OCI-LY1 (cell line): Measurements from ENCODE around the gene IFITM5.

Experiments used
- CTCF ChIP-seq: fragments of 200-600 bp; sonication (generic), shearing (Covaris generic); IDR thresholded peaks from 2 replicates; pipeline ENCODE4 v1.5.1; 2017; ENCODE audit warnings: mild to moderate bottlenecking, antibody characterized with exemption, low read length, moderate library complexity, mixed read lengths
- EZH2 ChIP-seq: fragments of 200-600 bp; sonication (generic), shearing (Covaris generic); IDR thresholded peaks from 2 replicates; pipeline ENCODE4 v1.8.0; 2017; ENCODE audit warnings: borderline replicate concordance, mixed run types, mild to moderate bottlenecking, antibody characterized with exemption, low read length, moderate library complexity, mixed read lengths

GRCh38 chr11:261624-262023 lies 37.7 kb downstream of the IFITM5 start:
- TF ChIP-seq CTCF (no peak), EZH2 (no peak)
